HK-2 (cell line): ENCODE measurements around the gene DBX2.
"Not testable (repeated sequence)": the region's sequence is repeated elsewhere in the genome, so short reads cannot be mapped to it uniquely, and the experiment has no call there.

Source experiments
- DNase-seq: peaks from one replicate; pipeline ENCODE4 v3.0.0-alpha.2; 2018; ENCODE audit not compliant: unreplicated experiment

DBX2 gene

DNA sequence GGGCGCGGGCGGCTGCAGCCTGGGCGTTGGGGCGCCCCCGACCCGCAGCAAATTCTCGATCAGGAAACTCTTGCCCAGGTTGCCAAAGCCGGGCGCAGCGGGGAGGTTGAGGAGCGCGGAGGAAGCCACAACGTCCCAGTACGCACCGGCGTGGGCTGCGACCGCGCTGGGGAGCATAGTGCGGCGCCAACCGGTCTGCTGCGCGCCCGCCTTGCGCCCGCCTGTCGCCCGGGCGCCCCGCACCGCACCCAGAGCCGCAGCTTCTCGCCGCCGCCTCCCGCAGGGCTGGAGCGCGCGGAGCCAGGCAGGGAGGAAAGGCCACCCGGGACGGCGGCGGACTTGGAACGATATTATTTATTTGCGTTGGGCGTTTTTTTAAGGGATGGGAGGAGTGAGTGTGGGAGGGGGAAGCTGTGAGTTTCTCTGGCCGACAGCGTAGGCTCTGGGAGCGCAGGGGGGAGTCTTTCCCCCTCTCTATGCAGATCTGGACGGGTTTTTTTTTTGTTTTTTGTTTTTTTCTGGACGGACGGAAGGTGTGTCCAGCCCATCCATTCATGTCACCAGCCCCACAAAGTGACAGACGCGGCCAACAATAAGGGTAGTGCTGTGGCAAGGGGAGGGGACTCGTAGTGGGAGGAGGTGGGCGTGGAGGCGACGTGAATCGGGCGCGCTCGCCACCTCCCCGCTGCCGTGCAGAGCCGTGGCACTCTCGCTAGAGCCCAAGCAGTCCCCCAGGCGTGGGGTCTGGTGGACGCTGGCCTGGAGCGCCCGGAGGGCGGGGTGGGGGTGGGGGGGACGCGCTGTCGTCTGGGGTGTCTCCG, at the start of gene DBX2:
DBX2 (minus strand) TSS at position 349 of the 821 bp plus-strand sequence; CDS start at position 177, 172 bp downstream.
- no peak for DNase-seq

DNA sequence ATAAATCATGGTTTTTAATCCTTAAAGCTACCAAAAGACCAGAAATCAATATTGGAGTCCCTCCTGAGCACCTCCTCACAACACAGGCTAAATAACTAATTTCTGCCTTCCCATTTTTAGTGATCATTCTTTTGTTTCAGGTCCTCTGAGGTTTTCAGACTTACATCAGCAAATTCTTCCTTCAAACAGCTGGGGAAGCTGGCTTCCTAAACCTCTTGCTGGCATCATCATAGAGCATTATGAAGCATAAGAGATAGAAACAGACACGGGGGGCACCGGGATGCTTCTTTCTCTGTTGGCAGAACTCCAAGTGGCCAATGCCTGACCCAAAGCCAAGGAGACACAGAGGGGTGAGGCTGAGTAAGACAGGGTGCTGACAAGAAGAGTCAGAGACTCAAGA, 47.9 kb upstream of the DBX2 start:
- no peak for DNase-seq

DNA sequence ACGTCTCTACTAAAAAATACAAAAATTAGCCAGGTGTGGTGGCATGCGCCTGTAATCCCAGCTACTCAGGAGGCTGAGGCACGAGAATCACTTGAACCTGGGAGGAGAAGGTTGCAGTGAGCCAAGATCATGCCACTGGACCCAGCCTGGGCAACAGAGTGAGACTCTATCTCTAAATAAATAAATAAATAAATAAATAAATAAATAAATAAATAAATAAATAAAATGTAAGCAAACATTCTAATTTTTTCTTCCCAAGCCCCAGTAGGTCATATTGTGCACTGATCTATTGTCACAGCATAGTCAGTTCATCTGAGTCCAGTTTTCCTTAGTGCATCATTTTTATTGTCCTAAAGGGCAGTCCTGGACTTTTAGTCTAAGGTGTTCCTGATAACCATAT, 44.5 kb upstream of the DBX2 start:
- DNase-seq: not testable (repeated sequence)

DNA sequence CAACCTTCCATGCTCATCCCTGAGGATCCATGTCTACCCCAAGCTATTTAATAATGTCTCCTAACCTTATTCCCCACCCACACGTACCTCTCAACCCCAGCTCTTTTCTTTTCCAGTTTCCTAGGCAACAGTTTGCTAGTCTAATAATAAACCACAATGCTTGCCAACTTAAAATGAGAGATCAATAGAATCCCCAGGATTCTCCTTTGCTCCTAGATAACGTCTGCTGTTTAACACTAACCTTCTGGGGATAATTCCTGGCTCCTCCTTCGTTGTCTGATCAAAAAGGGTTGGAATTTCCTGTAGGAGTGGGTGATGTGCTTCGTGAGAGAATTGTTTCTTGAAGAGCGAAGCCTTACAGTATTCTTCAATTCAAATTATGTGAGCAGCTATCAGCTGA, 42.2 kb upstream of the DBX2 start:
- DNase-seq: no peak

DNA sequence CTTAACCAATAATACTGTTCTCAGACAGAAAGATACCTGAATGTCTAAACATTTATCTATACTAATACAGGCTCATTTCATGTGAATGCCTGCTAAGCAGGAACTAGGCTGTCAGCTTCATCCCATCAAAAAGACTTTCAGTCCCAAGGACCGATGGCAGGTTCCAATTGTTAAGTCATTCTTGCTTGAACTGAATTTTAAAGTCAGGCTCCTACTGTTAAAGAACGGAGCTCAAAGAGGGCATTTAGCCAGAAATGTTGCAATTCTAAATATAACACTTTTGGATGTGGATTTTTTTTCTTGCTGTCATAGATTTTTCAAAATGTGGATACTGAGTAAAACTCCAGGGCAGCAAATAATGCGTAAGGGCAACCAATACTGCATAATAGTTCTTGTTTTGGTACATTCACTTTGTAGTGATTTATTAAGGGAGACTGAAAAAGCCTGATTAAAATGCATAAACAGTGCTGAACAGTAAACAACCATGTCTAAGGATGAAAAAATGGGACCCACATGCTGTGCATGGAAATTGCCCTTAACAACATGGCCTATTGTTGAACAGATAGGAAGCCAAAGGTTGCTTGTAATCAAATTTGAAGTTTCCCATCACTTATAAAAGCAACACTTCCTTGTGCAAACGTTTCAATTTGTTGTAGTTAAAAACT, 38.6 kb upstream of the DBX2 start:
- DNase-seq: no peak

DNA sequence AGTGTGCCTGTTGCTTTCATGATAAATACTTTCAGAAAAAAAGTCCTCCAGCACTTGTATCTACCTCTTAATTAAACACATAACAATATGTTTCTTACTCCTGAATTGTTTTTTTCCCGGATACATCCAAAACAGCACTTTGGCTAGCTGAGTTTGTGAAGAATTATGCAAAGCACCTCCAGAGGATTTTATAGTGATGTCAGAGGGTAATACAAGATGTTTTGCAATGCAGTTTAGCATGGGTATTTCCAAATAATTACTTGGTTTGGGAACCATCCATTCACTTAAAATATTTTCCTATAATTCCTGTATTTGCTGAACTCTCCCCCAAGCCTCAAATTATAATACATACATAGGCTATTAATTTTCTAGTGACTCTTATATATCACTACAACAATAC, 37.7 kb upstream of the DBX2 start:
- DNase-seq: no peak

DNA sequence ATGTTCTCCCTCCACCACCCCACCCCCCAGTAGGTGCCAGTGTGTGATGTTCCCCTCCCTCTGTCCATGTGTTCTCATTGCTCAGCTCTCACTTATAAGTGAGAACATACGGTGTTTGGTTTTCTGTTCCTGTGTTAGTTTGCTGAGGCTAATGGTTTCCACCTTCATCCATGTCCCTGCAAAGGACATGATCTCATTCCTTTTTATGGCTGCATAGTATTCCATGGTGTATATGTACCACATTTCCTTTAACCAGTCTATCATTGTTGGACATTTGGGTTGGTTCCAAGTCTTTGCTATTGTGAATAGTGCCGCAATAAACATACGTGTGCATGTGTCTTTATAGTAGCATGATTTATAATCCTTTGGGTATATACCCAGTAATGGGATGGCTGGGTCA, 33.3 kb upstream of the DBX2 start:
- DNase-seq: not testable (repeated sequence)

DNA sequence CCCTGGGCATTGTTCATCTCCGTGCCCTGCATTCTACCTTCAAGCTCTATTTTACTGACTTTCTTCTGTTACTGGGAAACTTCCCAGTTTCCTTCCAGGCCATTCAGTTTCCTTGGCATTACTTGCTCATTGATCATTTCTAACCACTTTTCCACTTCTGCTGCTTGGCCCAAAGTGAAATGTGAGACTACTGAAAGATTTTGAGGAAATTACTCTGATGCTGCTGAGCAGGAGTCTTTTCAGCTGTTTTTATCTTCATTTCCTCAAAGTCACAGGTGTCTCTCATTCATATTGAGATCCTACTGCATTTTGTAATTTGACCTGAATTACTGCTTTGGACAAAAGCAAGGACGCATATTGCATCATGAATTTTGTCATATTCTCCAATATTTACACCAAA, 26.4 kb upstream of the DBX2 start:
- DNase-seq: no peak

DNA sequence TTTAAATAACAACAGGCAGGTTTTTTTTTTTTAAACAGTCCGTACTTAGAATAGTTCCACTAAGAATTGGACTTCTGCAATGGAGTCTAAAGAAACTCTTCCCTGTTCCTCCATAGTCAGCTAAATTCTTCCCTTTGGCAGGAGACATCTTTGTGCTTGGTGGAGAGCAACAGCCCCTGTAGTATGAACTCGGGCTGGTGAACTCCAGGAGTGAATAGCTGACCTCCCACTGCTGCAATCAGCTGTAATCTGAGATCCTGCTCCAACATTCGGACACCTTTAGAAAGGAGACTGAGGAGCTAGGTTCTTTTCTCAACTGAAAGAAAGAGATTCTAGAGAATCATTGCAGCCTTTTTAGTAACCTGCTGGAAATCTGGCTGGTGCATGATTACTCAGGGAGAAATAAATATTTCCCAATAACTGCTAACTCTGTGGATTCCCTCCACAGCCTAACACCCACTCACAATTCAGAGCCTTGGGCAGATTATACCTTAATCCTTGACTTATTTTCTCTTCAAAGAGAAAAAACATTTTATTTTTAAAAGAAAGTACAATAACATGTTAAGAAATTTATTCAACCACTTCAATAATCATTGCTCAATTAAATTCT, 25.6 kb upstream of the DBX2 start:
- no peak for DNase-seq

DNA sequence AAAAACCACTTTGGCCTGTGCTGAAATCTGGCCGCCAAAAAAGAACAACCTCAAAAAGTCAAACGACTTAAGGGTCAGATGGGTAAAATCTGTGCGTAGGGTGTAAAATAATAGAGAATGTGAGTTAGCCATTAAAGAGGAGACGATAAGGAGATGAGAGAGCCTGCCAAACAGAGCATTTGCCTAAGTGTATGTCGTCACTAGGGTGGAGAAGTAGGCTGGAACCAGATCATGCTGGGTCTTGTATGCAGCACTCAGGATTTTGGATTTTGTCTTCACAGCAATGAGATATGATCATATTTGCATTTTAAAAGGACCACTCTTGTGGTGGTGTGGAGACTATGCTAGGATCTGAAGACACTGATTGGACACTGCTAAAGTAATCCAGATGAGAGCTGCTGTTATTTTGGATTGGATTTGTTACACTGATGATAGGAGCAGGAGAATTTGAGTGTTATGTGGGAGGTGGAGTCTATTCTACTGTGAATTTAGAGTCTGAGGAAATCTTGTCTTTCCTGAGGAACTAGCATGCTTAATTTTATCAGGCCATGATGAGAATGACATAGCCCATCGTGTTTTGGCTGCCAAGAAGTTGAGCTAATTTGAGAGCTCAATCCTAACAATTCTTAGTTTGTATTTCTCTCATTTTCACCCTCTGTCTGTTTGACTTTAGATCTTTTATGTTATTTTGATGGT, 24.8 kb upstream of the DBX2 start:
- no peak for DNase-seq

DNA sequence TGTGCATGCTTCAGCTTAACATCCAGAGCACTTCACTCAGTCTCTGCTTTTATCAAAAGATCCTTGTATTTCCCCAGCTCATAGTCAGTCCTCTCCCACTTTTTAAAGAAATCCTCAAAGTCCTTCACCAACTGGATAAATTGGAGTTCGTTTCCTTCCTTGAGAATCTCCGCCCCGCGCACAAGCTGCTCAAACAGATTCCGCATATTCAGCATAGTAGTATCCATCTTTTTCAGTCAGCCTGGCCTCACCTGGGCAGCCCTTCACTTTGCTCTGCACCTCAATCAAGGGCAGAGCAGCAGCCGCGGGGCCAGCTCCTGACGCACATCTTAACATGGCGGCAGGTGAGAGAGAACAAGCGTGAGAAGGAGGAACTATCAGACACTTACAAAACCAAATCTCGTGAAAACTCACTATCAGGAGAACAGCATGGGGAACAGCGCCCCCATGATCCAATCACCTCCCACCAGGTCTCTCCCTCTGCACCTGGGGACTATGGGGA, 14.3 kb upstream of the DBX2 start:
- DNase-seq: no peak

DNA sequence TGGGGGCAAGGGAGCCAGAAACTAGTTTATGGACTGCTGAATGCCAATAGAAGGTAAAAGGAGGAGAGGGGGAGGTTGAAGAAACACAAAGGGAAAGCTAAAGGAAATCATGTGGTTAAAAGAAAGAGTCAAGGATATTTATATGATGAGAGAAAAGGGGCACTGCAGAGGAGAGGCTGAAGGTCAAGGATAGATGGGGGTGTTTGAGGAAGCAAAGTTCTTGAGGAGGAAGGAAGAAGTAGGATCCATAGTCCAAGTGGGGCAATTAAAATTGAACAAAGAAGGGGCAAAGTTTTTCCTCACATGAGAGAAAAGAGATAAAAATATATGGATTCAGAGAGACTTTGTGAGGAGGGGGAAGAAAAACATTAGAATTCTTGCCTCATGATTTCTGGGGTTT, 10.1 kb upstream of the DBX2 start:
- DNase-seq: no peak

DNA sequence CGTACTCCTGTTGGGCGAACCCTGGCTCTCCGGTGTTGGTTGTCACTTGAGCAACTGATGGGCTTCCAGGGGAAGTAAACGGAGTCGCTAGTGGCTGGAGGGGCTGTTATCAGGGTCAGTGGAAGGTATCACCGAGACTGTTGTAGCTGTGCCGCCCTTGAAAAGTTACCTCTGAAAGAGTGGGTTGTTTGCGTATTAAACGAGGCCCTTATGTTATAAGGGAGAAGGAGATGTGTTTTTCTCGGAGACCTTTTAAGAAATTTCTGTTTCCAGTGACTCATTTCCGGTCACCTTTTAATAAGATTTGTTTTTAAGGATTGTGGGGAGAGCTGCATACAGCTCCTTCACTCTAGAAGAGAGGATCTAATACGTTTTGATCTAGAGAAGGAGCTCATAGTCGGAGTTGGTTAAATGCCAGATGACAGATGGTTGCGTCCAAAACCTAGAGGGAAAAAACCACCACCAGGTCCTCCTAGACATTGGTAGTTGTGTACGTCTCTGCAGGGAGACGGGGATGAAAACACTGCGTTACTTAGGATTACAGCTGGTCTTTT, 750 bp upstream of the DBX2 start:
- no peak for DNase-seq

DNA sequence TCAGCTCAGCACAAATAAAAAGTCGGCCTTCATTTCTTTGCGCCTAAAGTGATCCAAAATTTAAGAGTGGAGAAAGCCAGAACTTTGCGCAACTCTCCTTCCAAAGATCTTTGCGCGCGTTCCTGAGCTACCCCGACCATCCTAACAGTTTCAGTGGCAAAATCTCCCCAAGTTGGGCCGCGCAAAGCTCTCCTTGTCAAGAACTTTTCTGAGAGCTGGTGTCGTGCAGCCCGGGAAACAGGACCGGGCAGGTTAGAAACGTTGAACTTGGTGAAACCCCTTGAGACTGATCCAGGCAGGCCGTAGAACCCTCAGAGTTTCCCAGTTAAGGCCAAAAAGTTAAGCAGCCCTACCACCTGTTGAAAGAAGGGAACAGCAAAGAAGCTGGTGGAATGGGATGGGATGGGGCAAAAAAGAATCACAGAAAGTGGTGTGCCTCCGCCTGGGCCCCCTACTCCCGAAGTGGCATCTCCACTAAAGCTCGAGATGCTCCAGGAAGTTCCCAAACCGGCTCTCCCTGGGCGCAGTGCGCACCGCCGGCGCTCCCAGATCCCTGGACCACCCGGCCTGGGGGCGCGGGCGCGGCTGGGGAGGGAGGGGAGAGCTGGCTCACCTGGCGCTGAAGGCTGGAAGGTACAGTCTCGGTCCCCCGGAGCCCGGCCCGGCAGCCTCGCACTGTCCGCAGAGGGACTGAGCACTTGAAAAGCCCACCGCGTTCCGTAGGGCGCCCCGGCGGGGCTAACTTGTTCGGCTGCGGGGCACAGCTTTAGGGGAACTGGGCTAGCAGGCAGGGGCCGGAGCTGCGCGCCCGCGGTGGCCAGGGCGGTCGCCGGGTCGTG, 768 bp downstream of the DBX2 start:
- DNase-seq: no peak

DNA sequence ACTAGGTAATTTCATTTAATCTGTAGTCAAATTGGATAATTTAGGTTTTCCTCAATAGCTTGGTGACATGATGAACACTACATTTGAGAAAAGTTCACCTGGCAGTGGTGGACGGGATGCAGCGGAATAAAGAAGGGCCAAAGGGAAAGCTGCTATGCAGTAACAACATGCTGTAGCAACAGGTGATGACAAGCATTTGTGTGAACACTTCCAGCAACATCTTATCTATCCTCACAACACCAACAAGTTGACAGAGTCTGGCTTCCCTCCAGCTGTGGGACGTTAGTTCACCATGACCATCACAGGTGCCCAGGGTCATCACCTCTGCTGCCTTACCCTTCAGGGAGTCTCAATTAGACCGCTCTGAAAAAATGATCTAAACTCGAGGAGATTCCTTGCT, 8.3 kb downstream of the DBX2 start:
- no peak for DNase-seq

DNA sequence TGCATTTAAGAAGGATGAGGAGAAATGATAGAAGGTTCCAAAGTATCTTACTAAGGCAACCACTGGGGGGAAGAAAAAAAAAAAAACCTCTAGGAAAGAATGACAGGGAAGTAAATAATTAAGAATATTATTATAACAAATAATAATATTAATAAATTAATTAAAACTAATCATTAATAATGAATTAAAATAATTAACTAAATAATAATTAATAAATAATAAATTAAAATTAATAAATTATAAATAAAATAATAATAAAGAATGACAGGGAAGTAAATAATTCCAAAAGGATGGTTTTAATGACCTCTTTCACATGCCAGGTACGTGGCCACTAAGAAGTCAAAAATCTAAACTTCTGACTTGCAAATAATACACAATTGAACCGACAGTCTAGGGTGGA, 9.9 kb downstream of the DBX2 start:
- DNase-seq: no peak

DNA sequence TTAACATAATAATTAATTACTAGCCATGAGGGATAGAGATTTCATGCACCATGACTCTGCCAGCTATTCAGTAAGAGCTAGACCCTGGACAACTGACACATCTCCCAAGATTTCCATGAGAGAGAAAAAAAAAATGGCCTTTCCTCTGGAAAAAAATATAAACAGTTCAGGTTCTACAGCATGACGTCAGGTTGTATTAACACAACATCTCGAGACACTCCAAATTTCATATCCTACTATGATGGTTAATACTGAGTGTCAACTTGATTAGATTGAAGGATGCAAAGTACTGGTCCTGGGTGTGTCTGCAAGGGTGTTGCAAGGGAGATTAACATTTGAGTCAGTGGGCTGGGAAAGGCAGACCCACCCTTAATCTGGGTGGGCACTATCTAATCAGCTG, 11.1 kb downstream of the DBX2 start:
- no peak for DNase-seq

DNA sequence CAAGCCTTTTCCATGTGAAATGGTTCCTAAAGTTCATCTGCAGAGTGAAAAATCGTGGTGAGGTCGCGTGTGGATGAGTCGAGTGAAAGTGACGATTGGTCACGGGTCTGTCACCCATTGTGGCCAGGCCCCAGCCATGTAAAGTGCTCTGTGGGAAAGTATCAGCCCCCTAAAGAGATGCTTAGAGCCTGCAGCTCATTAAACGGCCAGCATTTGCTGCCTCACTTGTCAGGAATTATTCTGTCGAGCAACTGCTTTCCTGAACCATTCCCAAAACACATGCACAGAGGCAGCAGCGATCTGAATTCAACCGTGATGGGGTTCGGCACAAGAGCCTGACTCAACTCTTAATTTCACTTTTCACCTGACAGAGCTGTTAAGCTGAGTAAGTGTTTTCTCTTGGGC, 16.0 kb downstream of the DBX2 start:
- DNase-seq: no peak

DNA sequence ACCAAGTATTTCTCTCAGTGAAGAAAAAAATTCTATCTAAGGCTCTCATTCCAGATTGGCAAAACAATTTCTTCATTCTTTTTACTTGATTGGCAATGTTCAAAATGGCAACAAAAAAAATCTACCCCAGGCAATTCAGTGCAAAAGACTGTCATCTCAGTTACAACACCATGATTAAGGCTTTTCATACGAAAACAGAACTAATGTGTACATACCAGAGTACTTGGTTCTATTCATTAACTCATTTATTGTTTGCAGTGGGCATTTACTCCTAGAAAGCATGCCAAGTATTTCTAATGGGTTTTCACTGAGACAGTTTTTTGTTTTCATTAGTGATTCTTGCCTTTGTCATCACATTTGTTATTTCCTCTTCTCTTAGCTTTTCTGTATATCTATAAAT, 33.0 kb downstream of the DBX2 start:
- DNase-seq: no peak

DNA sequence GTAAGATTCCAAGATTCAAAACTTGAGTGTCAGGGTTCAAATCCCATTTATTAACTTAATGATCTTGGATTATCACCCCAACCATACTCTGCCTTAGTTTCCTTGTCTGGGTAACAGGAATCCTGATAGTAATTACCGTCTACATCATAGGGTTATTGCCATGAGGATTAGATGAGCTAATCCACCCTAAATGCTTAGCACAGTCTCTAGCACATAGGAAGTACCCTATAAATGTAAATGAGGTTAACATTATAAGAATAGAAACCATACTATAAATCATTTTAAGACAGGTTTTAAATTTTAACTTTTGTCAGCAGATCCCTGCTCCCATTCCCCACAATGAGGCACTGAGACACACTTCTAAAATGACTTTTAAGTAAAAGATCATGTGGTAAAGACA, 36.5 kb downstream of the DBX2 start:
- DNase-seq: no peak

DNA sequence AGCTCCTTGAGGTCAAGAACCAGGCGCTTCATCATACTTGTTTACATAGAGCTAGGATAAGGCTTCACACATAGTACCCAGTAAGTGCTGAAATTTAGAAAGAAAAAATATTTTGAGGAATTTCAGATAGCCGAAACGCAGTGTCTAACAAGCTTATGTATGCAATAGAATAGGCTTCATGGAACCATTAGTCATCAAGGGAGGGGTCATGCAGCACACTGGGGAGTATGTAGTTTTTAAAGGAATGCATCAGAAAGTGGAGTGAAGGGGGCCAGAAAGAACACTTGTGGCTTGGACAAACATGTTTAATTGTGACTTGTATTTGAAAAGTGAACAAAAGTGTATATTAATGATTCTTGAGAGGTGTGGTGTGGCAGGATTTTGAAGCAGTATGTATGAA, 38.1 kb downstream of the DBX2 start:
- DNase-seq: no peak
